CD4-positive, alpha-beta T cell treated with Interleukin-17A for 1 hour (primary cell): ENCODE results near the gene FAM50A.

Experiments
- DNase-seq: peaks from one replicate; pipeline ENCODE4 v3.0.0-alpha.2; 2020

FAM50A gene

DNA sequence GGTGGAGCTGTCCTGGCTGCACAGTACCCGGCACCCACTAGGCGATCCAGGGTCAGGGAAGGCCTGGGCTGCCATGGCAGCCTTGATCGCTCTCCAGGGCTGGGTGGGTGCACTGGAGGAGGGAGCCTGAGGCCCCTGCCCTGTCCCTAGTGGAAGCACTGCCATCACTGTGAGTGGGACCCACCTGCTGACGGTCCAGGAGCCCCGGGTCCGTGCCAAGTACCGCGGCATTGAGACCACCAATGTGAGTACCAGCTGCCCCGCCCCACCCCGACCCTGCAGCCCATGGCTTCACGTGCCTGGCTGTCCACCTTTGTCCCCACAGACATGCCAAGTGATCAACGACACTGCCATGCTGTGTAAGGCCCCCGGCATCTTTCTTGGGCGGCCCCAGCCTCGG lies 23.0 kb downstream of the FAM50A start:
- DNase-seq: no peak

- DNase-seq: no peak
Observed at GRCh38 chrX:154467556-154467955, 23.6 kb downstream of the FAM50A start.

DNA sequence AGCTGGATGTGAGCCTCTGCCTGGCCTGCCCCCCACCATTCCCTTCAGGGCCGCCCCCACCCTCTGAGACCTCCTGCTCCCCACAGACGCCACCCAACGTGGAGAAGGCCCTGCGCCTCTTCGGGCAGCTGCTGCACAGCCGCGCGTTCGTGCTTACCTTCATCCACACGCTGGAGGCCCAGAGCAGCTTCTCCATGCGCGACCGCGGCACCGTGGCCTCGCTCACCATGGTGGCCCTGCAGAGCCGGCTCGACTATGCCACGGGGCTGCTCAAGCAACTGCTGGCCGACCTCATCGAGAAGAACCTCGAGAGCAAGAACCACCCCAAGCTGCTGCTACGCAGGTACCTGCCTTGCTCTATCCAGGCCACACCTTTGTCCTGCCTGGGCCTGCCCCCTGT lies 24.3 kb downstream of the FAM50A start:
- DNase-seq: no peak

- no peak for DNase-seq
Observed at GRCh38 chrX:154469114-154469513, 25.2 kb downstream of the FAM50A start.

DNA sequence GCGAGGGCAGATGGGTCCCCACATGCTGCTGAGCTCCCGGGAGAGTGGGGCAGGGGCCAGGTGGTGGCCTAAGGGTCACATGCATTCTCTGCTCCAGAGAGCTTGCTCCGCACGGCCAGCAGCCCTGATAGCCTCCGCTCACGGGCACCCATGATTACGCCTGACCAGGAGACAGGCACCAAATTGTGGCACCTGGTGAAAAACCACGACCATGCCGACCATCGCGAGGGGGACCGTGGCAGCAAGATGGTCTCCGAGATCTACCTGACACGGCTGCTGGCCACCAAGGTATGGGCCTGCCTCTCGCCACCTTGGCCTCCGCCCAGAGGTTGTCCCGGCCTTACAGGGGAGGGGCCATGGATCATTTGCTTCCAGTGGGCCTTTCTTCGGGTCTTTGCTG lies 25.9 kb downstream of the FAM50A start:
- no peak for DNase-seq

DNA sequence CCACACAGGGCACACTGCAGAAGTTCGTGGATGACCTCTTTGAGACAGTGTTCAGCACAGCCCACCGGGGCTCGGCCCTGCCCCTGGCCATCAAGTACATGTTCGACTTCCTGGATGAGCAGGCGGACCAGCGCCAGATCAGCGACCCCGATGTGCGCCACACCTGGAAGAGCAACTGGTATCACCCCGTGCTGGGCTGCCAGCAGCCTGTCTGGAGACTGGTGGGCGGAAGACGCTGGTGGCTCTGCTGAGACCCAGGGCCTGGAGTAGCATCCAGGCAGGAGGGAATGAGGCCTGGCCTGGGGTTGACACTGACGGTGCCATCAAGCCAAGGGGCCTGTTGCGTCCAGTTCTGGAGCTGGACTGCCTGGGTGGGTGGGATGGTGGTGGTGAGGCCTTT lies 26.5 kb downstream of the FAM50A start:
- DNase-seq: no peak

DNA sequence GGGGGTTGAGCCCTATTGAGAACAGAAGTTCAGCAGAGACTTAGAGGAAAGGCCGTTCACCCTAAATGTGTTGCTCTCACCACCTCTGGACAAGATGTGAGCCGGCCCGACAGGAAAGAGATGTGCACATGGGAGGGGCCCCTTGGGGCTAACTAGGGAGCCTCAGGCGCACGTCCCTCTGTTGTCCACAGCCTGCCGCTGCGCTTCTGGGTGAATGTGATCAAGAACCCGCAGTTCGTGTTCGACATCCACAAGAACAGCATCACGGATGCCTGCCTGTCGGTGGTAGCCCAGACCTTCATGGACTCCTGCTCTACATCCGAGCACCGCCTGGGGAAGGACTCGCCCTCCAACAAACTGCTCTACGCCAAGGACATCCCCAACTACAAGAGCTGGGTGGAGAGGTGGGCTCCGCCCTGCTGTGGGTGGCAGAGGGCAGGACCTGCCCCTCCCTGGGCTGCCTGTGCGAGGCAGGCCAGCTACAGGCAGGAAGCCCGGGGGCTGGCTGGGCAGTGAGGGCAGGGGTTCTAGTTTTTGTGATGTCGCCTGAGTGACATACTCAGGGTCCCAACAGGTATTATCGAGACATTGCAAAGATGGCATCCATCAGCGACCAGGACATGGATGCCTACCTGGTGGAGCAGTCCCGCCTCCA lies 27.1 kb downstream of the FAM50A start:
- no peak for DNase-seq

DNA sequence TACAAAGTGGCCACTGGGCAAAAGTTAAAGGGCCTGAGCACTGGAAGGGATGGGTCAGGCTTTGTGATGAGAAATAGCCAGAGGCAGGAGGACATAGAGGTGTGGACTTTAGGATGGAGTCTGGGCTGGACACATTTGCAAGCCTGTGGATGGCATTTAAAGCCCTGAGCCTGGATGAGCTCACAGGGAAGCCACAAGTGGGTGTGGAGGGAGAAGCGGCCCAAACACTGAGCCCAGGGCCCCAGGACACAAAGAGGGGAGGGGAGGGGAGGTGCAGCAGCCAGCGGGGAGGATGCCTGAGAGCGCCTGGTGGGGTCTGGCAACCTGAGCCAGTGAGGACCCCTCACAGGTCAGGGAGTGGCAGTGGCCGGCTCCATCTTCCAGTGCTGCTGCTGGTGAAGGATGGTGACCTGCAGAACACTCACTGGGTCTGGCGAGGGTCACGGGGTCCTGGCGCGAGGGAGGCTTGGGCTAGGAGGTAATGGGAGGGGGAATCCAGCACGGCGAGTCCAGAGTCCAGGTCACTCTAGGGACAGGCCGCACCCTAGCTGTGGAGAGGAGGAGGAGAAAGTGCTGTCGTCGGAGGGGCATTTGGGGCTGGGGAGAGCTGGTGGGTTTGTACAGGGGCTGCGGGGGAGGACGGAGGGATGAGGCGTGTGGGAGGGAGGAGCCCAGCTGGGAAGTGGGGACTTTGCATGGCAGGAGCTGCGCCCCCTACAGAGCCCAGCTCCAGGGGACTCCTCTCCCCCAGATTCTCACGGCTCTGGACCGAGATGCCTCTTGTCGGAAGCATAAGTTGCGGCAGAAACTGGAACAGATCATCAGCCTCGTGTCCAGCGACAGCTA lies 28.1 kb downstream of the FAM50A start:
- DNase-seq: no peak

DNA sequence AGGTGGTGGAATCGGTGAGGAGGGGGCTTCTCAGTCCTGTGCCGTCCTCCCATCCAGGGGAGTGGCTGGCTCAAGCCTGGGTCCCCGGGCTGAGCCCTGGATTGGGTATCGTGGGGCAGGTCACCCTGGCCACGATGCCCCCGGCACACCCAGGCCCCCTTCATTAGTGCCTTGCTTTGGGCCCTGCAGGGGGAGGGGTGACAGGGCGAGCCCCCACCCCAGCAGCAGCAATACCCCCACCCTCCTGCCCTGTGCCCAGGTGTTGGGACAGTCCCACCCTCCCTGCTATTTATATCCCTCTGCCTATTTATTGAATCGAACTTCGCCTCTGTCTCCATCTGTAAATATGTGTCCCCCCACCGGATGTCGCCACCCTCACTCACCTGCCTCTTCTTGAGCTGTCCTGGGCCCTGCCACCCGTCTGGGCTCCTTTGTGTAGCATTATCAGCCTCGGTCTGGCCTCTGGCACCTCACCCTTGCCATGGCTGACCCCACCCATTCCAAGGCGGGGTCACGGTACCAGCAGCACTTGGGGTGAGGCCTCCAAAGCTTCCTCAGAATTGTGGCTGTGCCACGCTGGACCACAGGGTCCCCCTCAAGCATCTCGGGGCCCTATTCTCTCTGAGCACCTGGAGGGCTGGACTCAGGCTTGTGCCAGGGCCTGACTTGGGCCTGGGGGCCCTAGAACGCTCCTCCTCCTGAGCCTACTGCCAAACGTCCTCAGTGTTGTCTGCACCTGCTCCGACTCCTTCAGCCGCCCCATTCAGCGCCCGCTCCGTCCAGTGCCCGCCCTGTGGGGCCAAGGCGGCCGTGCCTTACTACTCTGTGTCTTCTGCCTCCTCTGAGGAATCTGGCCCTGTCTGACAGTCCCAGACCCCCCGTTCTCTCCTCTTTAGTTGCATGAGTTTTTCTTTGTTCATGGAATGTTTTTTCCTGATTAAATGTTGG lies 29.0 kb downstream of the FAM50A start:
- DNase-seq: peak; percentile 9

DNA sequence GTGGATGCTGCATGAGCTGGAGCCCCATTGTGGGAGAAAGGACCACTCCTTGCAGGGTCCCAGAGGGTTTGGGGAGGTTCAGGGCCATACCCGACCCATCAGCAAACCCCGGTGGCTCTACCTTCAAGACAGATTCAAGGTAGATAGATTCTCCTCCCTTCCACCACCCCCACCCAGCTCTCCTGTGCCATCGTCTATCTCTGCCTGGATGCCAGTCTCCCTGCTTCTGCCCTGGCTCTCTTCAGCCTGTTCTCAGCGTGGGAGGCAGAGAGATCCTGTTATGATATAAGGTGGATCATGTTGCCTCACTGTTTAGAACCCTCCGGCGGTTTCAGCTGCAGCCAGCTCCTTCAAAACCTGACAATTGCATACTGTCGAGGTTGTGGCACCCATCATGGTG lies 29.7 kb downstream of the FAM50A start:
- DNase-seq: no peak

DNA sequence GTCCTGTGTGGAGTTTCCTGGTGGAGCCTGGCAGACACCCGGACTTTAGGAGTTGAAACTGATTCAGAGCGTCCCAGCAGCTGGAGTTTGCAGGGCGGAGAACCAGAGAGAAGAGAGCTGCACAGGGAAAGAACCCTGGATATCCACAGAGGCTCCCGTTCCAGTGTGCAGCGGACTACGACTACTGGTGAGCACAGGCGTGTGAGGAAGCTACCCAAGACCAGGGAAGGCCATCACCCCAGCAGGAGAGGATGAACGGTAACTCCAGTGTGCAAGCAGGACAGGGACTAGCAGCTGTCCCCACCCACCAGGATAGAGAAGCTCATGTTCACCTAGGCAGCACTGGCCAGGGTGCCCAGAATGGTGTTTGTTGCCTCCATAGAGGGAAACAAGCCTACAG lies 32.9 kb downstream of the FAM50A start:
- no peak for DNase-seq

DNA sequence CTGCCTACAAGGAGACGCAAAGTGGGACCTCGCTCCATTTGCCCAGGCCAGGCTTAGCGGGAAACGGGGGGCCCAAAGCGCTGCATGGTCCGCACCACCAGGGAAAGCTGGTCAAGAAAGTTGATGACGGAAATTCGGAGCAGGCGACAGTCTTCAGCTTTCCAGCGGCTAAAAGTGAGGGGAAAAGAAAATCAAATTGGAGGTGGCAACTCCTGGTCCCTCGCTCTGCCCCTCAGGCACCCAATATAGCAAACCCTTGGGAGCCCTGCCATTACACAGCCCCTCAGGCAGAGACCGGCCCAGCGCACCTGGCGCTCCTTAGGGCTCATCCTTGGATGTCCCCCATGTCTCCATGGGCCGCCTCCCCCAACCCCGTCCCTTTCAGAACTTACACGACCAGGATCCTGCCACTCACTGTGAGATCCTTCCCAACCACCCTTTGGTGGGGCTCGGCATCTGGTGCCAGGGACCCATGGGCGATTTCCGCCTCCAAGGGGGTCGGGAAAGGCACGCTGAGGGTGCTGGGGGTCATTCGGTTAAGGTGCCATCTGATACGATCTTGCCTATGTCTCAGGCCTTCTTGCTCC lies 34.0 kb downstream of the FAM50A start:
- peak; percentile 5 for DNase-seq

DNA sequence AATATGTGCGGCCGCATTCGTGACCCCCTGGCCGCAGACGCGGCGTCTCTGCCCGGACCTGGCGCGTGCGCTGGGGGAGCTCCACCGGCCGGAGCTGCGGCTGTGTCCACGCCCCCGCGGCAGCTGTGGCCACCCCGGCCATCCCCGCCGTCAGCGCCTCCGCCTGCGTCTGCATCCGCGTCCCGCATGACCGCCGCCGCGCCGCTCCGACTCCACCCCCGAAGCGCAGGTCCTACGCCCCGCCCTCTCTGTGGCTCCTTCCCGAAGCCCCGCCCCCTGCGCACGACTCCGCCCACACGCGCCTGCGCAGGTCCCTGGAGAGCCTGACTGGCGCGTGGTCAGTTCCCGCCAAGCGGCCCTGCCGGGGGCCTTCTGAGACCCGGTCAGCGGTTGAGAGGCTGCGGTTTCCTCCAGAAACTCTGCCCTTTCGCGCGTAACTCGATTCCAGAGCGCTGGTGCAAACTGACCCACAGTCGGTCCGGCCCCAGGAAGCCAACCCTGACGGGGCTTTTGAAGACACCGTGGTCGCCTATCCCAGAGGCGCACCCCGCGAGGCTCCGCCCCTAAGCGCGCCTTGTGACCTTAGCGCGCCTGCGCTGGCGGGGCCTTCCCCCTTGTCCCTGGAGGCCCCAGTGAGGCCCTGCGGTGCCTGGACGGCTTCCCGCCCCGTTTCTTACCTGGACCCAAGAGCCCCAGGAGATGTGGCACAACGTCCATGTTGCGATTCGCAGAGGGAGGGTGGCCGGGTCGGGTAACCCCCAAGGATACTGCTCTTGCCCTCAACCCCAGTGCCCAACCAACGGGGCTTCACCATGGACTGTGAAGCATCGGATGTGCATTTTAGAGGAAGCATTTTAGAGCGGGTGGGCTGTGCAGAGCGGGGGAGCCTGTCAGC lies 35.0 kb downstream of the FAM50A start, which contains the start of gene LAGE3:
TSS of gene LAGE3 (minus strand) at position 554 of the 895 bp plus-strand sequence. CDS start at position 188, 366 bp downstream.
- peak; percentile 94 for DNase-seq

DNA sequence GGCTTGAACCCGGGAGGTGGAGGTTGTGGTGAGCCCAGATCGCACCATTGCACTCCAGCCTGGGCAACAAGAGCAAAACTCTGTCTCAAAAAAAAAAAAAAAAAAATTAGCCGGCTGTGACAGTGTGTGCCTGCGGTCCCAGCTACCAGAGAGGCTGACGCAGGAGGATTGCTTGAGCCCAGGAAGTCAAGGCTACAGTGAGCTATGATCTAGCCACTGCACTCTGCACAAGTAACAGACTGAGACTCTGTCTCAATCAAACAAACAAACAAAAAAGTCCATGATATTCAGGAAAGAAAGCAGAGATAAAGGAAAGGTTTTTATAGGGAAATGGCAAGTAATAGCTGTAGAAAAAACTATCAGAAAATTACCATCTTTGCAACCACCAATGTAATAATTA lies 37.3 kb downstream of the FAM50A start:
- DNase-seq: no peak

- no peak for DNase-seq
Observed at GRCh38 chrX:154481911-154482601, 38.1 kb downstream of the FAM50A start.

DNA sequence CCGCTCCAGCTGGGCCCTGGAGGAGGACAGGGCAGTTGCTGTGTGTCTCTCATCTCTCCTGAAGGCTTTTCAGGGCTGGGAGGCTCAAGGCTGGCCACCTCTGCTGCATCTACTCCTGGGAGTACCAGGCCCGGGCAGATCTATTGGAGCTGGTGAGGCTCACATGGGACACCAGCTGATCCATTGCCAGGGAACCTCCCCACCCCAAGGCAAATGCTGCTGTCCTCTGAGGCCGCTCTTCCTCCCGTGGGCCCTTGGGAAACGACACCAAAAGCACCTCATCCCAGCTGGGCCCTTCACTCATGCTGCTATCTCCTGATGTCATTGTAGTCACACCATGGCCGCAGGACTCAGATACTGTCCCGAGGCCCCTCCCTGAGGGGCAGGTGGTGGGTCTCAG lies 38.8 kb downstream of the FAM50A start:
- DNase-seq: no peak

- DNase-seq: no peak
Observed at GRCh38 chrX:154483325-154483724, 39.4 kb downstream of the FAM50A start.

GRCh38 chrX:154484255-154485149 lies 40.6 kb downstream of the FAM50A start:
- DNase-seq: no peak

DNA sequence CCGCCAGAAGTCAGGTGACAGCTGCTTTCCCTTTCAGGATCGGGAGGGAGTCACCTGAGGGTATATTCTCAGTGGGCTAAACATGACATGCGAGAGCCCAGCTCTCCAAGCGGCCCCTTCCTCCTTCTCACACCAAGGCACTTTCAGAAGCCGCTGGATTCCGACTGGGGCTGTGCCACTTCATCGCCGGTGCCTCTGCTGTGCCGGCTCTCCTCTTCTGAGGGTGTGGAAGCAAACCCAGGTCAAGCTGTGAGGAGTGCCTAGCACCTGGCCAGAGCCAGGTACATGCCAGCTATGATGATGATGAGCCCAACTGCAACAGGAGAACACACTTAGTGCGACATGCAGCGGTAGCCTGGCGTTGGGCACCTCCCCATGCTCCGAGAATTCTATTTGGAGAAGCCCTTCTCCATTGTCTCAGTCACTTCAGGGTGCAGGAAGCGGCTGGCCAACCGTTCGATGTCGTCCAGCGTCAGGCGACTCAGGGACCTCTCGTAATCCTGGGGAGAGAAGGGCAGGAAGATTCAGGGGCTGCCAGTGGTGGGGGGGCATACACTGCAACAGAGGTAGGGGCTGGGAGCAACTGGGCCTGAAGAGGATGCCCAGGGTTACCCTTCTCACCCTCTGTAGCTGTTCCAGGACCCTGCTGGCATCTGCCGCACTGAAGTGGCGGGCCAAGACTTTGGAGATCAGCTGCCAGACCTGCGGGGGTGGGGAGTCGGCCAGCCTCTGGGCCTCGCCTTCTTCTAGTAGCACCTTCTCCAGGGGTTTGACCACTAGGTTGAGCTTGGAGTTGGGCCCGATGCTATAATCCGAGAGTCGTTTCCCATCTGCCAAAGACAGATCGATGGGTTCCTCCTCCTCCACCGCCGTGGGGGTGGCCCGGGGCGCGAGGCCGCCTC lies 41.5 kb downstream of the FAM50A start:
- no peak for DNase-seq
